Esophagus squamous epithelium (tissue), 5 donors: ENCODE results near the gene CLIC6. TPM values are rescaled to one million over a fixed set of nuclear protein-coding genes. Genes with fewer than 3 reads are reported as not detected.

Source experiments
- DNase-seq: peaks from one replicate; lab custom pipeline; 2025; lab: John Stamatoyannopoulos, UW
- H3K27ac ChIP-seq, 4 donors: fragments of 200-600 bp; sonication (generic); one replicate each; pipeline ENCODE4 v1.5.1; 2016 to 2019; ENCODE audit warnings: mild to moderate bottlenecking in 1 of 4
- H3K27me3 ChIP-seq, 4 donors: fragments of 200-600 bp; sonication (generic); 1 replicate in 3 of 4; 2 replicates in 1 of 4; pipeline versions ENCODE4 v1.5.1 to v1.6.0; 2017 to 2021; ENCODE audit warnings: antibody characterized with exemption in 1 of 4
- H3K36me3 ChIP-seq, 3 donors: fragments of 200-600 bp; sonication (generic); one replicate each; pipeline ENCODE4 v1.5.1; 2016 to 2019
- H3K4me1 ChIP-seq, 3 donors: fragments of 200-600 bp; sonication (generic); one replicate each; pipeline ENCODE4 v1.5.1; 2017 to 2019
- H3K4me3 ChIP-seq, 4 donors: fragments of 200-600 bp; sonication (generic); 1 replicate in 3 of 4; 2 replicates in 1 of 4; pipeline ENCODE4 v1.5.1; 2016 to 2019; ENCODE audit warnings: mild to moderate bottlenecking in 2 of 4, moderate library complexity in 1 of 4
- H3K9me3 ChIP-seq, 3 donors: fragments of 200-600 bp; sonication (generic); one replicate each; pipeline ENCODE4 v1.5.1; 2016 to 2019
- CTCF ChIP-seq, 6 experiments: fragments of 450-650 bp in 4 of 6; fragments of 200-600 bp in 2 of 6; sonication (generic) in 2 of 6; IDR thresholded peaks; one replicate each; pipeline ENCODE4 v1.5.1; 2016 to 2019; ENCODE audit warnings: antibody characterized with exemption in 6 of 6, mild to moderate bottlenecking in 4 of 6, moderate library complexity in 4 of 6
- POLR2A ChIP-seq, 4 donors: fragments of 450-650 bp; IDR thresholded peaks; one replicate each; pipeline ENCODE4 v1.6.1; 2017; ENCODE audit warnings: antibody characterized with exemption in 4 of 4, mild to moderate bottlenecking in 4 of 4, moderate library complexity in 3 of 4
- WGBS, 2 donors: methylation state at CpG; one replicate each; pipeline ENCODE4 v1.1.5; 2018; 5-methylcytosine and 5-hydroxymethylcytosine counted together
- intact Hi-C: fragments of 100-400 bp; cut with DNase I; formaldehyde crosslinking; loops from one replicate; pipeline ENCODE4 v1.15.0; 2022
- total RNA-seq, 4 donors: library from RNA; depleted of rRNA; stranded (reverse); fragments of >200 nt; gene quantifications; one replicate each; pipeline ENCODE4 v1.1.0, GENCODE V29; 2016
- donor health status: DM: yes; HTN: yes; CAD: no.

The CLIC6 gene
- total RNA-seq, 4 donors from 2014 or later = 0.83 to 3.8 (median 2.0) TPM

GRCh38 chr21:34636961-34637360 is 31.8 kb upstream of the CLIC6 start:
- no peaks in the 10 kb centered on the region for H3K36me3 ChIP-seq
- TF ChIP-seq POLR2A (IDR thresholded peaks at IDR 0.05) (no peak), CTCF (IDR thresholded peaks at IDR 0.05) (no peak)
- peaks cover 0 to 34% (median 0%) of the 10 kb centered on the region in 4 donors for H3K27me3 ChIP-seq
- no peak overlapping the region for H3K4me3 ChIP-seq
- intact Hi-C loops = no loop called here
- no peak overlapping the region for H3K27ac ChIP-seq
- H3K9me3 ChIP-seq = no peaks in the 10 kb centered on the region
- DNase-seq = no peak
- WGBS, 2 donors = 77 to 89% methylated on average over 2 to 3 of the region's 3 CpGs
- peaks cover 0 to 15% (median 8%) of the 10 kb centered on the region in 3 donors for H3K4me1 ChIP-seq

DNA sequence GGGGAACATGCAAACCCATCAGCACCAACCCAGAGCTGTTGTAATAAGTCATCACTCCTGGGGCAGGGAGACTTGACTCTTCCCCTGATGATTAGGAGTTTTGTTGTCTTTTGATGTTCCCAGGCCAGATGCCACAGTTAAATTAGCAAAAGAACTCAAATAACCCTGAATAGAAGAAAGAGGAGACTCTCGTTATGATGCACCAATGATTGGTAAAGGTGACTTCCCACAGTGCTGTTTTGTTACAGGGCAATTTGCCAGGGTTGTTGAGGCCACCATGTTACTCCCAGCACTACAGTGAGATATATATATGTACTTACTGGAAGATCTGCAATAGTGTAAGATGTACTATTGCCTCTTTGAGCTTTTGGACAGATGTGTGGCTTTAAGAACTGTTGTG is 29.5 kb upstream of the CLIC6 start:
- no peak overlapping the region for H3K4me3 ChIP-seq
- H3K4me1 ChIP-seq = peaks cover 0 to 15% (median 8%) of the 10 kb centered on the region in 3 donors
- 78 to 80% methylated on average over 1 of the region's 1 CpG for WGBS, 2 donors
- intact Hi-C loops = no loop called here
- H3K9me3 ChIP-seq = no peaks in the 10 kb centered on the region
- no peaks in the 10 kb centered on the region for H3K36me3 ChIP-seq
- no peak for DNase-seq
- peaks cover 0 to 13% (median 0%) of the 10 kb centered on the region in 4 donors for H3K27me3 ChIP-seq
- TF ChIP-seq POLR2A (IDR thresholded peaks at IDR 0.05) (no peak), CTCF (IDR thresholded peaks at IDR 0.05) (no peak)
- no peak overlapping the region for H3K27ac ChIP-seq

DNA sequence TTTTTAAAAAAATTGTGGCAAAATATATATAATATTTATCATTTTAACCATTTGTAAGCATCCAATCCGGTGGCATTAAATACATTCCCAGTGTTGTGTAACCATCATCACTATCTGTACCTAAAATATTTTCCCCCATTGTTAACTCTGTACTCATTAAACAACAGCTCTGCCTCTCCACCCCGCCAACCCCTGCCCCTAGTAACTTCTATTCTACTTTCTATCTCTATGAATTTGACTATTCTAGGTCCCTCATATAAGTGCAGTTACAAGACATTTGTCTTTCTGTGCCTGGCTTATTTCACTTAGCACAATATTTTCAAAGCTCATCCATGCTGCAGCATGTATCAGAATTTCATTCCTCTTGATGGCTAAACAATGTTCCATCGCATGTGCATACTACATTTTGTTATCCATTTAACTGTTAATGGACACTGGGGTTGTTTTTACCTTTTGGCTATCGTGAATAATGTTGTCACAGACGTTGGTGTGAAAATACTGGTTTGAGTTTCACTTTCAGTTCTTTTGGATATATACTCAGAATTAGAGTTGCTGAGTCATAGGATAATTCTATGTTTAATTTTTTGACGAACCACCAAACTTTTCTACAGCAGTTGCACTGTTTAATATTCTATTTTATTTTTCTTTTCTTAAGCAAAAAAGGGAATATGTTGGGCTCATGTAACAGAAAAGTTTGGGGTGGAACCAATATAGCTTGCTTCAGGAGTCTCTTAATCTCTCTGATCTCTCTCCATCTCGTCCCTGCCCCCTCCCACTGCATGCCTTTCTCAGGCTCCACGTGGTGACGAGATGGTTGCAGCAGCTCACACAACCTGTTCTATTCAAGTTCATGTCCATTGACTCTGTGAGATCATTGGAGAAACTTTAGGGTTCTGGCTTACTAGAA is 28.7 kb upstream of the CLIC6 start:
- intact Hi-C loops = no loop called here
- no peaks in the 10 kb centered on the region for H3K9me3 ChIP-seq
- peaks cover 0 to 15% (median 8%) of the 10 kb centered on the region in 3 donors for H3K4me1 ChIP-seq
- H3K4me3 ChIP-seq = peak overlapping the region in 1 of 4 donors; percentile 12
- TF ChIP-seq POLR2A (IDR thresholded peaks at IDR 0.05) (no peak), CTCF (IDR thresholded peaks at IDR 0.05) (no peak)
- H3K27ac ChIP-seq = no peak overlapping the region
- H3K27me3 ChIP-seq = peaks cover 0 to 4% (median 0%) of the 10 kb centered on the region in 4 donors
- no peak for DNase-seq
- 30 to 35% methylated on average over 9 of the region's 9 CpGs for WGBS, 2 donors
- no peaks in the 10 kb centered on the region for H3K36me3 ChIP-seq

DNA sequence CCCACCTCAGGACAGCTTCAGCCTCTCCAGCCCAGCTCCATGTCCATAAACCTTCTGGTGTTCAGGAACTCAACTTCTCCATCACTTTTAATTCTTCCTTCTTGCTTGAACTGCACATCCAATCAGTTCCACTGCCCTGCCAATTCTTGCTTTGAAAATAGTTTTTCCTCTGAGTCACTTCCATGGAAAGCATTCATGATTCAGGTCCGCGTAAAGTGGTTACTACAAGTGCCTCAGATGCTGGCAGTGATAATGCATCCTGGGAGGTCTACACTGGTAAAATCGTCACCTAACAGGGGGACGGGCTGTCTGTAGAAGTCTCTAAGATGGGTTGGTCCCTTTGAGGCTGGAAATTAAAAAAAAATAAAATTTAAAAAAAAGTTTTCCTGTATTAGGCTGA is 27.9 kb upstream of the CLIC6 start:
- 34 to 40% methylated on average over 4 of the region's 4 CpGs for WGBS, 2 donors
- no peak for TF ChIP-seq CTCF (IDR thresholded peaks at IDR 0.05)
- TF ChIP-seq POLR2A (IDR thresholded peaks at IDR 0.05) = no peak
- no peak for DNase-seq

More for the DNA sequence above, 27.9 kb upstream of the CLIC6 start:
- H3K4me1 ChIP-seq = peaks cover 0 to 15% (median 8%) of the 10 kb centered on the region in 3 donors
- H3K36me3 ChIP-seq = no peaks in the 10 kb centered on the region
- no peak overlapping the region for H3K4me3 ChIP-seq
- no peak overlapping the region for H3K27ac ChIP-seq
- no peaks in the 10 kb centered on the region for H3K9me3 ChIP-seq
- H3K27me3 ChIP-seq = no peaks in the 10 kb centered on the region
- intact Hi-C loops = no loop called here
